ENCODE data around the gene DUSP12.
"Not testable (repeated sequence)": the region's sequence is repeated elsewhere in the genome, so short reads cannot be mapped to it uniquely, and the experiment has no call there.

DUSP12 gene

DNA sequence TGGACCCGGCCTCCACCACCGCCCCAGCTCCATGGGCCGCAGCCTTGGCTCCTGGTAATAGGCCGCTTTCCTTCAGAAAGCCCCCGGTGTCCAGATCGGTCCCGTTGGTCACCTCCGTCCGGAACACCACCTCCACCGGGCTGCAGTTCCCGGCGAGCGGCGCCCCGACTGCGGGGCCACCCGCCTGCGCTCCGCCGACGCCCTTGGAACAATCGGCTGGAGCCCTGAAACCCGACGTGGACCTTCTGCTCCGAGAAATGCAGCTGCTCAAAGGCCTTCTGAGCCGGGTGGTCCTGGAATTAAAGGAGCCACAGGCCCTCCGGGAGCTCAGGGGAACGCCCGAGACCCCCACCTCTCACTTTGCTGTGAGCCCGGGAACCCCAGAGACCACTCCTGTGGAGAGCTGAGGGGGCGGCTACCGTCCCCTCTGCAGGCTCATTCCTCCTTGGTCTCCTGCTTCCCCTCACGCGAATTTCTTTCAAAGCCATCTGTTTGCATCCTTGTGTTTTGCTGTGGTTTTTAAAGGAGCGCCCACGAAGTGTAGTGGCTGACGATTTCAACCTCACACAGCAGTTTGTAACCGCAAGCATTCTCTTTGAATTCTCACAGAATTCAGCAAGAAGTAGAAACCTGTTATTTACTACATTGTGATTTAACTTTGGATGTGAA, 22.2 kb upstream of the DUSP12 start:
- DNase-seq (ENCODE audit: low read depth in 3 of 3) = no peak

- no peak for DNase-seq (ENCODE audit: low read depth in 3 of 3)
These were observed 21.0 kb upstream of the DUSP12 start for GRCh38 chr1:161728376-161729226.

GRCh38 chr1:161730050-161730564, 19.5 kb upstream of the DUSP12 start:
- DNase-seq (ENCODE audit: low read depth in 3 of 3) = peak in 1 of 3 donors; percentile 31

DNA sequence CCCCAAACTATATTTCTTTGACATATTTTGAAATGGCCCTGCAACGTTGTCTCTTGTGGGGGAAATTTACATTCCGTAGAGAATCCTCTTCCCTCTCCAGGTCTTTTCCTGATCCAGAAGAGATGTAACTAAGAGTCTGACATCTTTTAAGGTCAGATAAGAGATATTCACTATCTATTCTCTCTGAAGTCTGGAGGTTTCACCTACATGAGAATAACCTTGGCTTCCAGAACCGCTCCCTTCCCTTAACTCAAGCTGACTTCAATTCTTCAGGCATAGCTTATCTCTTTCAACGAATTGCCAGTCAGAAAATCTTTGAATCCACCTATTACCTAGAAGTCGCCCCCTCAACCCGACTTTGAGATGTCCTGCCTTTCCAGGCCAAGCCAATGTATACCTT, 18.3 kb upstream of the DUSP12 start:
- no peak for DNase-seq (ENCODE audit: low read depth in 3 of 3)

DNA sequence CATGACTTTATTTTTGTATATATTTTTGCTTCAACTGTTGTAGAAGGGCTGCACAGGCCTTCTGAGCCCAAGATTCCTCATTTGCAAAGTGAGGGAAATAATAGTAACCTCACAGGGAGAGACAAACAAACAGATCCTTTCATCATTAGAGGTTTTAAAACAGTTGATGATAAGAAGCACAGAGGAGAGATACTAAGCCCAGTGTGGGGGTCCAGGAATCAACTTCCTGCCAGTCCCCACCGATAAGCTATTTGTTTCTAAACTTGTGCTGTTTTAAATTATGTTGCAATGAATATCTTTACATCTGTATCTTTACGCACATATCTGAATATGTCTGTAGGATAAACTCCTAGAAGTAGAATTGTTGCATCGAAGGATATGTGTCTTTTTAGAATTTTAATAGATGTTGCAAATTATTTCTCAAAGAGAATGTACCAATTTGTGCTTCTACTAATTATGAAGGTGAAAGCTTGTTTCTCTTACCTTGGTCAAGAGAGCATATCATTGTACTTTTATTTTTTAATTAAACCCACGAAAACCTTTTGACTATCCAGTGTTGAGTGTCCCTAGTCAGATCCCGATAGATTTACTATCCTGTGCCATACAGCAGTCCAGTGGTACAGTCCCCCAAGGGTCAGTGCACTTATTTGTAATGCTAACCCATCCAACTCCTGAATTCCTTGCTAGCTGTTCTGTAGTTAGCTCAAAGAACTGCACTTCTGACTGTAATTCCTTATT, 17.4 kb upstream of the DUSP12 start:
- no peak for DNase-seq (ENCODE audit: low read depth in 3 of 3)

GRCh38 chr1:161733526-161733925, 16.1 kb upstream of the DUSP12 start:
- DNase-seq (ENCODE audit: low read depth in 3 of 3) = no peak

GRCh38 chr1:161735837-161736236, 13.7 kb upstream of the DUSP12 start:
- no peak for DNase-seq (ENCODE audit: low read depth in 3 of 3)

DNA sequence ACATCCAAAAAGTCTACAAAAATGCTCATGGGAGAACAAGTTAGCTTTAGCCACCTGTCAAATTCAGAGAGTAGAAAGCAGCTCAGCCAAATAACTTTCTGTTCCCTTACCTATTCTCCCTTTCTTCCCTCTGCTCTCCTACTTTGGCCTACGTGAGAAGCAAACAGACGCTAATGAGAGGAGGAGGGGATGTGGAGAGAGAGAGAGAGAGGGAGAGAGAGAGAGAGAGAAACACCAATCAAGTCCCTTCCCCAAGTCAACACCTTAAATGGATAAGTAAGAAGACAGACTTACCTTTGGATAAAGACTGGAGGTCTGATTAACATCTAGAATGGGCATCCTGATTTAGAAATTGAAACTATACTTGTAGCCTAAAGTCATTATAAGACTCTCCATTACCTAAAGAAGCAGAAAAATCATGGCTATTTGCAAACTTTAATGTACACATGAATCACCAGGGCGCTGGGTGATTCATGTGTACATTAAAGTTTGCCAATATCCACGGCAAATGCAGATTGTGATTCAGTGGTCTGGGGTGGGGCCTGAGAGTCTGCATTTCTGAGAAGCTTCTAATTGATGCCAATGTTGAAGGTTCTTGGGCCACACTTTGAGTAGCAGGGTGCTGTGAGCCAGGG, 13.1 kb upstream of the DUSP12 start:
- no peak for DNase-seq (ENCODE audit: low read depth in 3 of 3)

- no peak for DNase-seq (ENCODE audit: low read depth in 3 of 3)
These were observed 12.0 kb upstream of the DUSP12 start for GRCh38 chr1:161737625-161738024.

DNA sequence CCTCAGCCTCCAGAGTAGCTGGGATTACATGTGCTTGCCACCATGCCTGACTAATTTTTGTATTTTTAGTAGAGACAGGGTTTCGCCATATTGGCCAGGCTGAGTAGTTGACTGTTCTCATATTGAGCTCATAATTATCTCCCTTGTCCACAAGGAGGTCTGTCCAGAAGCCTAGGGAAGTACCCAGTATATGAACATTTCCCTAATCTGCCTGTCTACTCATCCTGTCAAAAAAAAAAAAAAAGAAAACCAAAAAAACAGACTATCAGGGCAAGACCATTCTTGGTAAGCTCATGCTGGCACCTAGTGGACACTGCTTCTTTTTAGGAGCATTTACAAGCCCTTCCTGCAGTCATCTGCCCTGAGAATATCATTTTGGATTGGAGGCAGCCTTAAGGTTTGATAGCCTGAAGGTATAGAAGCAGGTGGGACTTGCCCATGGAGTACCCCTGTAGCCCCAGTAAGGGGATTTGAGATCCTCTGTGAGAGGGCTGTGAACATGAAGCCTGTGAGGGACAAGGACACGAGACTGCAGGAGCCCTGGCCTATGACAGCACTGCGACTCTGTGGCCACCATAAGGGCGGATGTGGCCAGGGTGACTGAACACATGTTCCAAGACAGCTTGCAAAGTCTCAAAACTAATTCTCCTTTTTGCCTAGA, 10.8 kb upstream of the DUSP12 start:
- no peak for DNase-seq (ENCODE audit: low read depth in 3 of 3)

GRCh38 chr1:161739865-161740566, 9.6 kb upstream of the DUSP12 start:
- no peak for DNase-seq (ENCODE audit: low read depth in 3 of 3)

GRCh38 chr1:161740921-161741320, 8.7 kb upstream of the DUSP12 start:
- DNase-seq (ENCODE audit: low read depth in 3 of 3) = no peak

DNA sequence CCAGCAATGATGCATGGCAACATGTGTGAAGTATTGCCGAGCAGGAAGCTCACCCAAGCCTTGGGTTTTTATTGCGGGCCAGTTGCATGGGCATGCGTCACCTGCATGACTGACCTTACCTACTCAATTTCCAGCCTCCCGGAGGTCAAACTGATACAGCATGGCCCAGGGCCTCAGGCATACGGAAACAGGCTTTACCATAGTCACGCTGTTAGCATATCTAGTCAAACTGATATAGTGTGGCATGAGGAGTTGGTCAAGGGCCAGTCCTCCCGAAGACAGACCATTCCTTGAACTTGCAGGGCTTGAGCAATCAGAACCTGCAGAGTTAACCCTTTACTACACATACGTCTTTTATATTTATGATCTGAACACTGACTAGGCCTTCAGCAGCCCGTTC, 6.4 kb upstream of the DUSP12 start:
- no peak for DNase-seq (ENCODE audit: low read depth in 3 of 3)

DNA sequence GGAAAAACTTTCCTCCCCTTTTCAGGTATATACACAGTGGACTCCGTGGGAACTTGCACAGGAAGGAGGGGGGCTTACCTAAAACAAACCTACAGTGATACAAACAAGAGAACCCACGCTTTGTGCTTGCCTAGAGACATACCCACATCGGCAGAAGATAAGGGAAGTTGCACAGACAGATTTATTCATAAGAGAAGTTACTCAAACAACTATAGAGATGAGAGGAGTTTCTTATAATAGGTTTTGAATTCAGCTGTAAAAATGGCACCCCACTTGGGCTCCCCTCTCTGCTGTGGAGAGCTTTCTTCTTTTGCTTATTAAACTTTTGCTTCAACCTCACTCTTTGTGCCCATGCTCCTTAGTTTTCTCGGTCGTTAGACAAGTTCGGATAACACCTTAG, 1.8 kb upstream of the DUSP12 start:
- DNase-seq (ENCODE audit: low read depth in 3 of 3) = no peak

GRCh38 chr1:161763522-161764098, 14.0 kb downstream of the DUSP12 start:
- DNase-seq (ENCODE audit: low read depth in 3 of 3) = peak in 1 of 3 donors; percentile 41

- peak; percentile 54 to 72 (median 69) for DNase-seq (ENCODE audit: low read depth in 3 of 3)
These were observed 16.8 kb downstream of the DUSP12 start, which contains the start of gene ATF6 for GRCh38 chr1:161766102-161766981. ATF6 (plus strand) TSS chr1:161766320; CDS start chr1:161766361, 41 bp downstream.

DNA sequence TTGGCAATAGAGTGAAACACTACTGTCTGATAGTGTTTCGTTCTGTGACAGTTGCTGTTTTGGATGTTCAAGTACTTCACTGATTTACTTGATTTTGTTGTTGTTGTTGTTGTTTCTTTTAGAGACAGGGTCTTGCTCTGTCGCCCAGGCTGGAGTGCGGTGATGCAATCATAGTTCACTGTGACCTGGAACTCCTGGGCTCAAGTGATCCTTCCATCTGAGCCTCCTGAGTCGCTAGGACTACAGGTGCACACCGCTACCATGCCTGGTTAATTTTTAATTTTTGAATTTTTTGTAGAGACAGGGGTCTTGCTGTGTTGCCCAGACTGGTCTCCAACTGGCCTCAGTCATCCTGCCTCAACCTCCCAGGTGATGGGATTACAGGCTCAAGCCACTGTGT, 18.9 kb downstream of the DUSP12 start:
- no peak for DNase-seq (ENCODE audit: low read depth in 3 of 3)

DNA sequence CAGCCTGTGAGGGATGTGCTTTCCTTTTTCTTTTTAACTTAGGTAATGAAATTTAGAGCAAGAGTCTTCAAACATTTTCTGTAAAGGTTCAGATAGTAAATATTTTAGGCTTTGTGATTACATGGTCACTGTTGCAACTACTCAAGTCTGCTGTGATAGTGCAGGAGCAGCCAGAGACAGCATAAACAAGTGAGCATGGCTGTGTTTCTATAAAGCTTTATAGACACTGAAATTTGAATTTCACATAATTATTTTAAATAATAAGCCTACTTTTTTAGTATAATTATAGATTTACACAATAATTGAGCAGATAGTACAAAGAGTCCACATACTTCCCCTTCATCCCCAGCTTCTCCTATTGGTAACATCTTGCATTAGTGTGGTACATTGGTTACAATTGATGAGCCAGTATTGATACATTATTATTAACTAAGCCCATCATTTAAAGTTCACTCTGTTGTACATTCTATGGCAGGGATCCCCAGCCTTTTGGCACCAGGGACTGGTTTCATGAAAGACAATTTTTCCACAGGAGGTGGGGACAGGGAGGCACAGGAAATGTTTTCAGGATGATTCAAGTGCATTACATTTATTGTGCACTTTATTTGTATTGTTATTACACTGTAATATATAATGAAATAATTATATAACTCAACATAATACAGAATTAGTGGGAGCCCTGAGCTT, 19.5 kb downstream of the DUSP12 start:
- DNase-seq (ENCODE audit: low read depth in 3 of 3) = no peak

GRCh38 chr1:161769673-161770045, 20.1 kb downstream of the DUSP12 start:
- not testable (repeated sequence) for DNase-seq (ENCODE audit: low read depth in 3 of 3)

Data from stimulated activated CD4-positive, alpha-beta T cell treated with anti-CD3 and anti-CD28 coated beads, TNF-alpha, amount 100 ng/mL, for 48 hours (primary cell).